Neural cell (in vitro differentiated cells): Measurements from ENCODE around the gene DGKQ. TPM values are rescaled to one million over a fixed set of nuclear protein-coding genes. Genes with fewer than 3 reads are reported as not detected.
A peak's percentile ranks its signal among the peaks of the same experiment; 100 is the strongest.

Experiments
- H2AFZ ChIP-seq: fragments of 200-600, 300-800 bp; sonication (generic), shearing (Covaris generic); 2 replicates; pipeline ENCODE4 v1.6.0; 2014; ENCODE audit warnings: low read depth, mild to moderate bottlenecking, antibody characterized with exemption, low read length, moderate library complexity
- H3F3A ChIP-seq: fragments of 200-600 bp; shearing (Covaris generic); 2 replicates; pipeline ENCODE4 v1.6.1; 2016; ENCODE audit warnings: mild to moderate bottlenecking, moderate library complexity, mixed read lengths, antibody characterized with exemption, low read length; ENCODE audit not compliant: insufficient read depth, poor library complexity, severe bottlenecking
- H3K27ac ChIP-seq: fragments of 200-600, 300-800 bp; sonication (generic), shearing (Covaris generic); 2 replicates; pipeline ENCODE4 v1.5.1; 2014; ENCODE audit warnings: mild to moderate bottlenecking, low read length, moderate library complexity
- H3K27me3 ChIP-seq: fragments of 300-800, 200-600 bp; sonication (generic), shearing (Covaris generic); 2 replicates; pipeline ENCODE4 v1.6.0; 2014; ENCODE audit warnings: mild to moderate bottlenecking, low read depth, low read length, moderate library complexity; ENCODE audit not compliant: insufficient read depth
- H3K36me3 ChIP-seq: fragments of 300-800, 200-600 bp; sonication (generic), shearing (Covaris generic); 2 replicates; pipeline ENCODE4 v1.5.1; 2014; ENCODE audit warnings: mild to moderate bottlenecking, antibody characterized with exemption, low read length, moderate library complexity; ENCODE audit not compliant: insufficient read depth
- H3K4me2 ChIP-seq: fragments of 300-800, 200-600 bp; sonication (generic), shearing (Covaris generic); 2 replicates; pipeline ENCODE4 v1.6.0; 2014; ENCODE audit warnings: mild to moderate bottlenecking, low read length
- H3K4me3 ChIP-seq: fragments of 300-800, 200-600 bp; sonication (generic), shearing (Covaris generic); 2 replicates; pipeline ENCODE4 v1.5.1; 2014; ENCODE audit warnings: mild to moderate bottlenecking, low read length, moderate library complexity
- H3K79me2 ChIP-seq: fragments of 200-600 bp; shearing (Covaris generic); replicated peaks from 2 replicates; pipeline ENCODE4 v1.6.0; 2014; ENCODE audit warnings: mild to moderate bottlenecking, low read length, moderate library complexity; ENCODE audit not compliant: insufficient read depth
- H3K9ac ChIP-seq: fragments of 300-800, 200-600 bp; sonication (generic), shearing (Covaris generic); 2 replicates; pipeline ENCODE4 v1.6.1; 2016; ENCODE audit warnings: mild to moderate bottlenecking, low read length, mixed read lengths
- H3K9me2 ChIP-seq: fragments of 200-600 bp; shearing (Covaris generic); 2 replicates; pipeline ENCODE4 v1.6.1; 2016; ENCODE audit warnings: mild to moderate bottlenecking, low read length, mixed read lengths; ENCODE audit not compliant: insufficient read depth
- H3K9me3 ChIP-seq: fragments of 200-600, 300-800 bp; sonication (generic), shearing (Covaris generic); 2 replicates; pipeline ENCODE4 v1.6.1; 2016; ENCODE audit warnings: mild to moderate bottlenecking, mixed run types, low read length, moderate library complexity, mixed read lengths
- H4K20me1 ChIP-seq: fragments of 200-600 bp; shearing (Covaris generic); 2 replicates; pipeline ENCODE4 v1.6.1; 2016; ENCODE audit warnings: mild to moderate bottlenecking, mixed run types; ENCODE audit not compliant: insufficient read depth
- CTCF ChIP-seq: fragments of 450-650 bp; IDR thresholded peaks from 2 replicates; pipeline ENCODE4 v1.5.1; 2014; ENCODE audit warnings: antibody characterized with exemption, mild to moderate bottlenecking, moderate library complexity; ENCODE audit not compliant: poor library complexity, severe bottlenecking
- EP300 ChIP-seq: fragments of 450-650 bp; conservative IDR thresholded peaks from 2 replicates; pipeline ENCODE4 v1.6.1; 2014; ENCODE audit warnings: antibody characterized with exemption, mild to moderate bottlenecking, moderate library complexity; ENCODE audit not compliant: poor library complexity, severe bottlenecking
- EZH2 ChIP-seq: fragments of 200-600, 300-800 bp; shearing (Covaris generic), sonication (generic); IDR thresholded peaks from 2 replicates; pipeline ENCODE4 v1.6.1; 2014; ENCODE audit warnings: antibody characterized with exemption, low read length, borderline replicate concordance, mild to moderate bottlenecking; ENCODE audit not compliant: insufficient read depth, poor library complexity, severe bottlenecking
- MXI1 ChIP-seq: fragments of 450-650 bp; conservative IDR thresholded peaks from 2 replicates; pipeline ENCODE4 v1.6.1; 2014; ENCODE audit warnings: antibody characterized with exemption, mild to moderate bottlenecking; ENCODE audit not compliant: poor library complexity, severe bottlenecking
- POLR2AphosphoS5 ChIP-seq: IDR thresholded peaks from 2 replicates; pipeline ENCODE4 v1.6.1; 2012
- RAD21 ChIP-seq: fragments of 450-650 bp; conservative IDR thresholded peaks from 2 replicates; pipeline ENCODE4 v1.6.1; 2014; ENCODE audit warnings: antibody characterized with exemption, mild to moderate bottlenecking, moderate library complexity
- SMC3 ChIP-seq: fragments of 450-650 bp; conservative IDR thresholded peaks from 2 replicates; pipeline ENCODE4 v1.6.1; 2014; ENCODE audit warnings: antibody characterized with exemption, mild to moderate bottlenecking, moderate library complexity; ENCODE audit not compliant: poor library complexity
- TAF1 ChIP-seq: IDR thresholded peaks from 2 replicates; pipeline ENCODE4 v1.6.1; 2012; ENCODE audit warnings: low read depth
- polyA plus RNA-seq: library from polyadenylated mRNA; depleted of rRNA; stranded (reverse); fragments of >200 nt; gene quantifications from 2 replicates; pipeline ENCODE4 v1.2.3, GENCODE V29; 2014
- TF ChIP-seq, protein P1 (sequence below): IDR thresholded peaks from 2 replicates; pipeline ENCODE4 v1.6.1; 2012; ENCODE audit warnings: borderline replicate concordance

Gene DGKQ
- polyA plus RNA-seq, 1 donor from 2014 or later = 32.4 TPM

DNA sequence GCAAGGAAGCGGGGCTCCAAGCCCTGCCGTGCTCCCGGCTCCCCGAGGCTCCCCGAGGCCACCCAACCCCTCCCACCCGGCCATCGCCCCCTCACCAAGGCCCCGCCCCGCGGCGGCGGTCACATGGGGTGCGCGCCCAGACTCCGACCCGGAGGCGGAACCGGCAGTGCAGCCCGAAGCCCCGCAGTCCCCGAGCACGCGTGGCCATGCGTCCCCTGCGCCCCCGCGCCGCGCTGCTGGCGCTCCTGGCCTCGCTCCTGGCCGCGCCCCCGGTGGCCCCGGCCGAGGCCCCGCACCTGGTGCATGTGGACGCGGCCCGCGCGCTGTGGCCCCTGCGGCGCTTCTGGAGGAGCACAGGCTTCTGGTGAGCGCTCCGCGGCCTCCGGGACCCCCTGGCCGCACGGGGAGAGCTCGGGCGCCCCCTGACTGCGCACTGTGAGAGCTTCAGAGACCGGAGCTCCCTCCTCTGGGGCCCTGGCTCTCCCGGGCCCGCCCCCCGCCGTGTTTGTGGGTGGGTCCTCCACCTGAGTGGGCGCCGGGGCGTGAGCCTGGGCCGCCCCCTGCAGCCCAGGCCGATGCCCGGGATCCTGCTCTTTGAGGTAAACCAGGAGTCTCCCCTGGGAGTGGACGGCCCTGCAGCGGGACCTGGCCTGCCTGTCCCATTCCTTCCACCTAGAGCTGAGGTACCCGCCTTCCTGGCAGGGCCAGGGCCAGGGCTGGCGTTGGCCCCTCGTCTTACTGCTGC, 13.7 kb upstream of the DGKQ start, which contains the start of gene IDUA:
TSS of gene IDUA (plus strand) at position 166 of the 745 bp plus-strand sequence. CDS start at position 207, 41 bp downstream.
- peak within 1 kb of the TSS; percentile 46 for H3K27ac ChIP-seq
- H3K79me2 ChIP-seq = no peaks in the 10 kb centered on the region
- TF ChIP-seq EP300 = peak; percentile 26
- peak; percentile 41 for TF ChIP-seq SMC3
- TF ChIP-seq CTCF = peak; percentile 68
- TF ChIP-seq, protein P1, sequence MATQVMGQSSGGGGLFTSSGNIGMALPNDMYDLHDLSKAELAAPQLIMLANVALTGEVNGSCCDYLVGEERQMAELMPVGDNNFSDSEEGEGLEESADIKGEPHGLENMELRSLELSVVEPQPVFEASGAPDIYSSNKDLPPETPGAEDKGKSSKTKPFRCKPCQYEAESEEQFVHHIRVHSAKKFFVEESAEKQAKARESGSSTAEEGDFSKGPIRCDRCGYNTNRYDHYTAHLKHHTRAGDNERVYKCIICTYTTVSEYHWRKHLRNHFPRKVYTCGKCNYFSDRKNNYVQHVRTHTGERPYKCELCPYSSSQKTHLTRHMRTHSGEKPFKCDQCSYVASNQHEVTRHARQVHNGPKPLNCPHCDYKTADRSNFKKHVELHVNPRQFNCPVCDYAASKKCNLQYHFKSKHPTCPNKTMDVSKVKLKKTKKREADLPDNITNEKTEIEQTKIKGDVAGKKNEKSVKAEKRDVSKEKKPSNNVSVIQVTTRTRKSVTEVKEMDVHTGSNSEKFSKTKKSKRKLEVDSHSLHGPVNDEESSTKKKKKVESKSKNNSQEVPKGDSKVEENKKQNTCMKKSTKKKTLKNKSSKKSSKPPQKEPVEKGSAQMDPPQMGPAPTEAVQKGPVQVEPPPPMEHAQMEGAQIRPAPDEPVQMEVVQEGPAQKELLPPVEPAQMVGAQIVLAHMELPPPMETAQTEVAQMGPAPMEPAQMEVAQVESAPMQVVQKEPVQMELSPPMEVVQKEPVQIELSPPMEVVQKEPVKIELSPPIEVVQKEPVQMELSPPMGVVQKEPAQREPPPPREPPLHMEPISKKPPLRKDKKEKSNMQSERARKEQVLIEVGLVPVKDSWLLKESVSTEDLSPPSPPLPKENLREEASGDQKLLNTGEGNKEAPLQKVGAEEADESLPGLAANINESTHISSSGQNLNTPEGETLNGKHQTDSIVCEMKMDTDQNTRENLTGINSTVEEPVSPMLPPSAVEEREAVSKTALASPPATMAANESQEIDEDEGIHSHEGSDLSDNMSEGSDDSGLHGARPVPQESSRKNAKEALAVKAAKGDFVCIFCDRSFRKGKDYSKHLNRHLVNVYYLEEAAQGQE = no peak
- no peak for TF ChIP-seq EZH2
- TF ChIP-seq MXI1 = peak; percentile 90
- peak; percentile 52 for TF ChIP-seq POLR2AphosphoS5
- TF ChIP-seq TAF1 = no peak
- TF ChIP-seq RAD21 = peak; percentile 37
- H3K4me2 ChIP-seq = peak within 1 kb of the TSS; percentile 89
- peak within 1 kb of the TSS; percentile 62 for H2AFZ ChIP-seq
- no peaks in the 10 kb centered on the region for H3K9me2 ChIP-seq
- no peaks in the 10 kb centered on the region for H3F3A ChIP-seq
- H3K9me3 ChIP-seq = no peaks in the 10 kb centered on the region
- H4K20me1 ChIP-seq = no peaks in the 10 kb centered on the region
- no peaks in the 10 kb centered on the region for H3K36me3 ChIP-seq
- H3K27me3 ChIP-seq = no peaks in the 10 kb centered on the region
- peak within 1 kb of the TSS; percentile 74 for H3K9ac ChIP-seq
- peak within 1 kb of the TSS; percentile 77 for H3K4me3 ChIP-seq

DNA sequence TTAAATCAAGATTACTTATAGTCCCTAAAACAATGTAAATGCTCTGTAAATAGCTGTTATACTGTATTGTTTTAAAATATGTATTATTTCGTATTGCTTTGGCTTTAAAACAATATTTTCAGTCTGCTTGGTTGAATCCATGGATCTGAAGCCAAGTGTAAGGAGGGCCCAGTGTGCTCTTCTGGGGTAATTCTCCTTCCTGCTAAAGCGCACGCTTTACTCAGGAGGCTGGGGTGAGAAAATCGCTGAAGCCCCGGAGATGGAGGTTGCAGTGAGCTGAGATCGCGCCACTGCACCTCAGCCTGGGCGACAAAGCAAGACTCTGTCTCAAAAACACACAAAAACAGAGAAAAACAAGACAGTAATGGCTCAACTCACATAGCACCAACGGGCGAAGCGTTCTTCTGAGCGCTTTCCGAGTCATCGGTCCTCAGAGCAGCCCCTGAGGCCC, 13.1 kb upstream of the DGKQ start:
- H3K9me3 ChIP-seq = no peaks in the 10 kb centered on the region
- no peaks in the 10 kb centered on the region for H3K36me3 ChIP-seq
- H4K20me1 ChIP-seq = no peaks in the 10 kb centered on the region
- H3K4me2 ChIP-seq = peak overlapping the region; percentile 89
- H3K9me2 ChIP-seq = no peaks in the 10 kb centered on the region
- H3K27me3 ChIP-seq = no peaks in the 10 kb centered on the region
- H2AFZ ChIP-seq = peak overlapping the region; percentile 62
- H3K4me3 ChIP-seq = peak overlapping the region; percentile 77
- peak overlapping the region; percentile 74 for H3K9ac ChIP-seq
- TF ChIP-seq RAD21 (no peak), TAF1 (no peak), POLR2AphosphoS5 (no peak), CTCF (no peak), EP300 (no peak), MXI1 (no peak), EZH2 (no peak), SMC3 (no peak)
- TF ChIP-seq, protein P1 = no peak
- H3K79me2 ChIP-seq = no peaks in the 10 kb centered on the region
- H3F3A ChIP-seq = no peaks in the 10 kb centered on the region
- peak overlapping the region; percentile 46 for H3K27ac ChIP-seq
